ENCODE data around the gene RAB1B.

DNA sequence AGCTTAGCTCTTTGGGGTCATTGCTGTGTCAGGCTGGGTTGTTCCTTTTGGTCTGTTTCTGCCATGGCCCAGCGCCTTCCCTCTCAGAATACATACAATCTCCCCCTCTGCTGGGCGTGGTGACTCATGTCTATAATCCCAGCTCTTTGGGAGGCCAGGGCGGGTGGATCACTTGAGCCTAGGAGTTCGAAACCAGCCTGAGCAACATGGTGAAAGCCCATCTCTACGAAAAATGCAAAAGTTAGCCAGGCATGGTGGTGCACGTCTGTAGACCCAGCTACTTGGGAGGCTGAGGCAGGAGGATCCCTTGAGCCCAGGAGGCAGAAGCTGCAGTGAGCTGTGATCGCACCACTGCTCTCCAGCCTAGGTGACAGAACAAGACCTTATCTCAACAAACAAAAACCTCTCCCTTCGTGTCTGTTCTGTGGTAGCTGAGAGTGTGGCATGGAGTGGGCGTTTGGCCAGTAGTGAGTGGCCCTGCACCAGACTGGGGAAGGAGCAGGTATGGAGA is 46.7 kb upstream of the RAB1B start:
- TF ChIP-seq POLR2AphosphoS5 (IDR thresholded peaks at IDR 0.05; ENCODE audit: borderline replicate concordance, low read depth, low read length) (no peak), EZH2 (IDR thresholded peaks at IDR 0.05) (no peak), FOXP2 (optimal IDR thresholded peaks at IDR 0.05; ENCODE audit: control extremely low read depth, extremely low read length, insufficient read depth) (no peak)
